IMR-90 (cell line): Measurements from ENCODE around the gene SERPINB3. TPM values are rescaled to one million over a fixed set of nuclear protein-coding genes. Genes with fewer than 3 reads are reported as not detected.
A peak's percentile ranks its signal among the peaks of the same experiment; 100 is the strongest.

Source experiments
- ATAC-seq: fragments of 200-7000 bp; cut with Tn5 transposase; 2 replicates; pipeline ENCODE4 v1.9.1; 2020; ENCODE audit warnings: low read depth, mild to moderate bottlenecking, moderate library complexity
- BruUV-seq: library from RNA; stranded (reverse); fragments of 400-500 nt; replicated peaks from 2 replicates; lab custom pipeline; 2021; lab: Mats Ljungman, UMichigan
- CTCF ChIA-PET: fragments of 300-600 bp; formaldehyde crosslinking; extraction: SDS; loops from one replicate; lab custom pipeline; 2021; ENCODE audit warnings: antibody characterized with exemption; lab: Yijun Ruan, JAX
- POLR2A ChIA-PET: fragments of 300-600 bp; sonication (Branson Sonifier 250); formaldehyde crosslinking; loops from one replicate; lab custom pipeline; 2022; ENCODE audit warnings: antibody characterized with exemption; ENCODE audit not compliant: unreplicated experiment; lab: Charles Lee
- DNase-seq: peaks from one replicate; pipeline ENCODE4 v3.0.0; 2013
- H2AFZ ChIP-seq: replicated peaks from 2 replicates; pipeline ENCODE3; 2013; ENCODE audit warnings: low read length, mild to moderate bottlenecking; ENCODE audit not compliant: poor library complexity
- H2AK5ac ChIP-seq: 2 replicates; pipeline ENCODE4 v1.6.1; 2013; ENCODE audit warnings: low read depth, low read length, inconsistent platforms
- H2AK9ac ChIP-seq: replicated peaks from 2 replicates; pipeline ENCODE3; 2013; ENCODE audit warnings: mild to moderate bottlenecking, low read depth, low read length, moderate library complexity; ENCODE audit not compliant: poor library complexity
- H2BK120ac ChIP-seq: 2 replicates; pipeline ENCODE4 v1.6.1; 2013; ENCODE audit warnings: low read depth, low read length, inconsistent platforms
- H2BK15ac ChIP-seq: 3 replicates; pipeline ENCODE4 v1.6.1; 2013; ENCODE audit warnings: low read depth, low read length, inconsistent platforms
- H2BK20ac ChIP-seq: 2 replicates; pipeline ENCODE4 v1.6.1; 2013; ENCODE audit warnings: low read depth, mild to moderate bottlenecking, inconsistent platforms, low read length, moderate library complexity
- H2BK5ac ChIP-seq: 2 replicates; pipeline ENCODE4 v1.6.1; 2013; ENCODE audit warnings: mild to moderate bottlenecking, low read depth, low read length, inconsistent platforms; ENCODE audit not compliant: poor library complexity, severe bottlenecking
- H3K14ac ChIP-seq: replicated peaks from 2 replicates; pipeline ENCODE4 v1.6.1; 2013; ENCODE audit warnings: low read depth, low read length, inconsistent platforms
- H3K18ac ChIP-seq: 2 replicates; pipeline ENCODE4 v1.6.1; 2013; ENCODE audit warnings: low read depth, low read length, control low read depth
- H3K23ac ChIP-seq: 2 replicates; pipeline ENCODE4 v1.6.1; 2013; ENCODE audit warnings: low read depth, low read length, inconsistent platforms
- H3K27ac ChIP-seq: 2 replicates; pipeline ENCODE4 v1.5.1; 2013; ENCODE audit warnings: mild to moderate bottlenecking, control low read depth, low read length; ENCODE audit not compliant: insufficient read depth
- H3K27me3 ChIP-seq: 2 replicates; pipeline ENCODE4 v1.6.1; 2013; ENCODE audit warnings: low read length; ENCODE audit not compliant: control insufficient read depth, insufficient read depth
- H3K36me3 ChIP-seq: 2 replicates; pipeline ENCODE4 v1.6.1; 2013; ENCODE audit warnings: low read length, mixed read lengths; ENCODE audit not compliant: control insufficient read depth, insufficient read depth
- H3K4ac ChIP-seq: 2 replicates; pipeline ENCODE4 v1.6.1; 2013; ENCODE audit warnings: low read depth, low read length, inconsistent platforms
- H3K4me1 ChIP-seq: 2 replicates; pipeline ENCODE4 v1.6.1; 2013; ENCODE audit warnings: low read length, mixed read lengths; ENCODE audit not compliant: control insufficient read depth, insufficient read depth
- H3K4me2 ChIP-seq: 2 replicates; pipeline ENCODE4 v1.6.1; 2013; ENCODE audit warnings: low read depth, mild to moderate bottlenecking, control low read depth, low read length, moderate library complexity
- H3K4me3 ChIP-seq: 2 replicates; pipeline ENCODE4 v1.5.1; 2013; ENCODE audit warnings: low read depth, mild to moderate bottlenecking, control low read depth, low read length, moderate library complexity; ENCODE audit not compliant: insufficient read depth
- H3K56ac ChIP-seq: 2 replicates; pipeline ENCODE4 v1.6.1; 2013; ENCODE audit warnings: low read length, inconsistent platforms; ENCODE audit not compliant: insufficient read depth; ENCODE audit errors: extremely low read depth
- H3K79me1 ChIP-seq, 2 experiments: 2 replicates each; pipeline ENCODE4 v1.6.1; 2013; ENCODE audit warnings: low read length in 2 of 2, inconsistent platforms in 1 of 2, low read depth in 1 of 2
- H3K9ac ChIP-seq: 2 replicates; pipeline ENCODE4 v1.6.1; 2013; ENCODE audit warnings: low read depth, low read length, control low read depth
- H3K9me1 ChIP-seq: 2 replicates; pipeline ENCODE4 v1.6.1; 2013; ENCODE audit warnings: low read length, inconsistent platforms; ENCODE audit not compliant: insufficient read depth
- H3K9me3 ChIP-seq: 2 replicates; pipeline ENCODE4 v1.6.1; 2013; ENCODE audit warnings: low read length; ENCODE audit not compliant: control insufficient read depth, insufficient read depth
- H4K20me1 ChIP-seq: 2 replicates; pipeline ENCODE4 v1.6.1; 2013; ENCODE audit warnings: low read length, inconsistent platforms; ENCODE audit not compliant: insufficient read depth
- H4K5ac ChIP-seq: 2 replicates; pipeline ENCODE4 v1.6.1; 2013; ENCODE audit warnings: mild to moderate bottlenecking, low read depth, low read length, control low read depth
- H4K8ac ChIP-seq, 2 experiments: 2 replicates each; pipeline ENCODE4 v1.6.1; 2013; ENCODE audit warnings: low read depth in 2 of 2, low read length in 2 of 2, control low read depth in 1 of 2, inconsistent platforms in 1 of 2
- H4K91ac ChIP-seq: 2 replicates; pipeline ENCODE4 v1.6.1; 2013; ENCODE audit warnings: low read depth, low read length, inconsistent platforms; ENCODE audit not compliant: insufficient read depth
- BHLHE40 ChIP-seq: fragments of 150-350 bp; IDR thresholded peaks from 2 replicates; pipeline ENCODE4 v1.6.1; 2016; ENCODE audit warnings: mild to moderate bottlenecking, low read depth, low read length
- CEBPB ChIP-seq: IDR thresholded peaks from 2 replicates; pipeline ENCODE4 v1.6.1; 2012; ENCODE audit warnings: low read depth, low read length, improper control_type of control experiment
- CHD1 ChIP-seq: IDR thresholded peaks from 2 replicates; pipeline ENCODE4 v1.6.1; 2012; ENCODE audit warnings: low read depth, low read length, improper control_type of control experiment
- CTCF ChIP-seq: conservative IDR thresholded peaks from 2 replicates; pipeline ENCODE4 v1.5.1; 2012; ENCODE audit warnings: mild to moderate bottlenecking, low read depth, low read length, improper control_type of control experiment
- ELK1 ChIP-seq: fragments of 150-350 bp; IDR thresholded peaks from 2 replicates; pipeline ENCODE4 v1.6.1; 2016; ENCODE audit warnings: low read depth, mild to moderate bottlenecking, low read length, moderate library complexity, borderline replicate concordance
- FOS ChIP-seq: fragments of 150-350 bp; IDR thresholded peaks from 2 replicates; pipeline ENCODE4 v1.6.1; 2016; ENCODE audit warnings: low read depth, low read length
- MAFK ChIP-seq: IDR thresholded peaks from 2 replicates; pipeline ENCODE4 v1.6.1; 2012; ENCODE audit warnings: low read depth, low read length, improper control_type of control experiment
- MAZ ChIP-seq: IDR thresholded peaks from 2 replicates; pipeline ENCODE4 v1.6.1; 2012; ENCODE audit warnings: low read depth, mild to moderate bottlenecking, low read length, improper control_type of control experiment, moderate library complexity, borderline replicate concordance
- MXI1 ChIP-seq: IDR thresholded peaks from 2 replicates; pipeline ENCODE4 v1.6.1; 2012; ENCODE audit warnings: low read depth, mild to moderate bottlenecking, low read length, moderate library complexity, borderline replicate concordance
- NFE2L2 ChIP-seq: fragments of 150-350 bp; IDR thresholded peaks from 2 replicates; pipeline ENCODE4 v1.6.1; 2016; ENCODE audit warnings: low read depth, mild to moderate bottlenecking, low read length
- POLR2A ChIP-seq: IDR thresholded peaks from 2 replicates; pipeline ENCODE4 v1.6.1; 2012; ENCODE audit warnings: mild to moderate bottlenecking, low read depth, low read length
- RAD21 ChIP-seq: IDR thresholded peaks from 2 replicates; pipeline ENCODE4 v1.6.1; 2012; ENCODE audit warnings: low read length, improper control_type of control experiment
- RCOR1 ChIP-seq: IDR thresholded peaks from 2 replicates; pipeline ENCODE4 v1.6.1; 2012; ENCODE audit warnings: mild to moderate bottlenecking, low read length, improper control_type of control experiment; ENCODE audit not compliant: insufficient replicate concordance
- RFX5 ChIP-seq: IDR thresholded peaks from 2 replicates; pipeline ENCODE4 v1.8.0; 2012; ENCODE audit warnings: low read depth, mild to moderate bottlenecking, low read length, moderate library complexity
- SMC3 ChIP-seq: fragments of 150-350 bp; IDR thresholded peaks from 2 replicates; pipeline ENCODE4 v1.6.1; 2016; ENCODE audit warnings: low read depth, mild to moderate bottlenecking, antibody characterized with exemption, low read length, moderate library complexity
- USF2 ChIP-seq: fragments of 150-350 bp; IDR thresholded peaks from 2 replicates; pipeline ENCODE4 v1.6.1; 2017; ENCODE audit warnings: mild to moderate bottlenecking, antibody characterized with exemption, low read length, low read depth
- WGBS, 2 experiments: methylation state at CpG; one replicate each; pipeline versions ENCODE4 v1.1.5 to v1.1.7; 2013; ENCODE audit warnings: missing lambda C conversion rate in 2 of 2; ENCODE audit not compliant: insufficient read length in 1 of 2; ENCODE audit errors: extremely low coverage in 2 of 2; 5-methylcytosine and 5-hydroxymethylcytosine counted together
- dilution Hi-C: fragments of 300-500 bp; cut with HindIII; formaldehyde crosslinking; loops from one replicate; pipeline ENCODE4 v1.14.3; 2018; ENCODE audit warnings: low sequenced_read_pairs; ENCODE audit not compliant: unreplicated experiment
- in situ Hi-C: fragments of 300-500 bp; cut with MboI; formaldehyde crosslinking; loops from 3 replicates; pipeline ENCODE4 v1.14.3; 2019; ENCODE audit warnings: low sequenced_read_pairs, inconsistent platforms, mixed read lengths
- intact Hi-C: fragments of 100-400 bp; cut with micrococcal nuclease; formaldehyde crosslinking; loops from 2 replicates; pipeline ENCODE4 v1.10.0; 2022
- polyA plus RNA-seq, 3 experiments: library from polyadenylated mRNA; depleted of rRNA; stranded (reverse); fragments of >200 nt; gene quantifications; 2 replicates each; pipeline ENCODE4 v1.2.3, GENCODE V29; 2012; ENCODE audit warnings: low replicate concordance in 1 of 3
- total RNA-seq: library from RNA; depleted of rRNA; stranded (reverse); fragments of >200 nt; gene quantifications from 2 replicates; pipeline ENCODE4 v1.2.3, GENCODE V29; 2012

Gene SERPINB3
- total and polyA plus RNA-seq, 2 of the 4 experiments (the other 2 are of a cell fraction): not detected

GRCh38 chr18:63705401-63705800 is 43.7 kb upstream of the SERPINB3 start:
- Histone ChIP-seq H3K14ac (no peak overlapping the region), H2BK5ac (no peak overlapping the region), H2AK5ac (no peak overlapping the region), H4K5ac (no peak overlapping the region), H2AFZ (no peak overlapping the region), H3K18ac (no peak overlapping the region), H3K27me3 (no peaks in the 10 kb centered on the region), H3K36me3 (no peaks in the 10 kb centered on the region), H3K27ac (no peak overlapping the region), H3K4me3 (no peak overlapping the region), H2AK9ac (no peak overlapping the region), H3K9me1 (no peaks in the 10 kb centered on the region), H3K56ac (no peak overlapping the region), H2BK20ac (no peak overlapping the region), H4K8ac (no peak overlapping the region), H3K79me1 (no peaks in the 10 kb centered on the region), H3K4me1 (peaks cover 1% of the 10 kb centered on the region; the same call in 1 of the 2 replicates), H2BK15ac (no peak overlapping the region), H3K9ac (no peak overlapping the region), H3K9me3 (no peaks in the 10 kb centered on the region), H3K4me2 (peak overlapping the region; percentile 74; the same call in 1 of the 2 replicates), H4K20me1 (no peaks in the 10 kb centered on the region), H4K91ac (no peak overlapping the region), H3K4ac (no peak overlapping the region), H2BK120ac (no peak overlapping the region), H3K23ac (no peak overlapping the region)
- no TSS peak for BruUV-seq
- dilution Hi-C loops: no loop called here
- intact Hi-C loops: no loop called here
- DNase-seq (no peak), ATAC-seq (no peak)
- no peak for TF ChIP-seq BHLHE40
- TF ChIP-seq RFX5: no peak
- TF ChIP-seq CTCF: no peak
- no peak for TF ChIP-seq MXI1
- TF ChIP-seq CEBPB: no peak
- no peak for TF ChIP-seq ELK1
- no peak for TF ChIP-seq SMC3
- TF ChIP-seq MAFK: no peak
- TF ChIP-seq NFE2L2: no peak
- no peak for TF ChIP-seq USF2
- TF ChIP-seq RAD21: no peak
- TF ChIP-seq RCOR1: no peak
- TF ChIP-seq POLR2A: no peak
- TF ChIP-seq FOS: no peak
- no peak for TF ChIP-seq CHD1
- no peak for TF ChIP-seq MAZ
- ChIA-PET CTCF (no interaction called here), POLR2A (no interaction called here)
- WGBS, 2 experiments: no CpG with 5 or more reads among the region's 2 CpGs
- in situ Hi-C loops: no loop called here
